SKM-1 (cell line): ENCODE measurements around the gene MAP3K7.

Experiments used
- DNase-seq: peaks from one replicate; lab custom pipeline; 2025; ENCODE audit not compliant: unreplicated experiment; lab: John Stamatoyannopoulos, UW

Gene MAP3K7

GRCh38 chr6:90533615-90534336 lies 53.1 kb downstream of the MAP3K7 start:
- no peak for DNase-seq

DNA sequence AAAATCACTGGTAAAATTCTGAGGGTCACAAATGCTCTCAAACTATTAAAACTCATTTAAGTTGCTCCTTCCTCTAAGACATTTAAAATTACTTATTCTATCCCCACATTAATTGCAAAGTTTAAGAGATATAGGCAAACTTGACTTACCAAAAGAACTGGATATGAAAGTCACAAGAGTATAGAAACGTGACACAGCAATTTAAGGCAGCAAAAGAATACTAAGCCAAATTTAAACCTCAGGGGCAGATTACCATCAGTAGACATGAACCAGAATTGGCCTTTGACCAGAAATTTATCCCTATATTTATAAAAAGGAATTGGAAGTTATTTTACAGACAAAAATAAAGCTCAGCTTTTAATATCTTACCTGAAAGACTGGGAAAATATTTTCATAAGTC lies 56.0 kb downstream of the MAP3K7 start:
- DNase-seq = no peak

- DNase-seq = no peak
These were observed 61.5 kb downstream of the MAP3K7 start for GRCh38 chr6:90525421-90525820.

DNA sequence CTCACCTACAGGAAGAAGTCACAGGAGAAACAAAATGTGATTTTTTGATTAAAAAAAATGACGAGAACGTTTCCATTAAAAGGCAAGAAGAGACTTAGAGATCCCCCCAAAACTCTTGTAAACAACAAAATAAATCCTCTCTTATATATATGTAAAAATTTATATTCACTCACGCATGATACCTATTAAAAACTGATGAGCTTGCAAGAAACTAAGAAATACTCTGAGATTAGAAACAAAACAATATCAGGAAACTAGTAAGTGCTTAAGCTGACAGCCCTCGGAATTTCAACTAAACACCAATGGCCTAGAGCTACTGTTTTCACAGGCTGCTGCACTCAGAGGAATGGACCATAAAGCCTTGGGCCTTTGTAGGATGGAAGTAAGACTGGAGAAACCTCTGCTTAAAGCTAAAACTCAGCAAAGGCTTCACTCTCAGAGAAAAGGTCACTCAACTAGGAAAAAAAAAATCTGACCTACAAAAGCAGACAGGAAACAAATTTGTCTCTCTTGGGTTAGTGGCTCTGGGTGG lies 63.0 kb downstream of the MAP3K7 start:
- no peak for DNase-seq

GRCh38 chr6:90521955-90522354 lies 64.9 kb downstream of the MAP3K7 start:
- DNase-seq = no peak

- DNase-seq = no peak
These were observed 70.7 kb downstream of the MAP3K7 start for GRCh38 chr6:90516074-90516660.

GRCh38 chr6:90514496-90514895 lies 72.4 kb downstream of the MAP3K7 start:
- DNase-seq = no peak

GRCh38 chr6:90508753-90509152 lies 78.1 kb downstream of the MAP3K7 start:
- no peak for DNase-seq

- no peak for DNase-seq
These were observed 83.9 kb downstream of the MAP3K7 start for GRCh38 chr6:90502866-90503407.

- no peak for DNase-seq
These were observed 84.5 kb downstream of the MAP3K7 start for GRCh38 chr6:90502381-90502780.

GRCh38 chr6:90500458-90500857 lies 86.4 kb downstream of the MAP3K7 start:
- DNase-seq = no peak

DNA sequence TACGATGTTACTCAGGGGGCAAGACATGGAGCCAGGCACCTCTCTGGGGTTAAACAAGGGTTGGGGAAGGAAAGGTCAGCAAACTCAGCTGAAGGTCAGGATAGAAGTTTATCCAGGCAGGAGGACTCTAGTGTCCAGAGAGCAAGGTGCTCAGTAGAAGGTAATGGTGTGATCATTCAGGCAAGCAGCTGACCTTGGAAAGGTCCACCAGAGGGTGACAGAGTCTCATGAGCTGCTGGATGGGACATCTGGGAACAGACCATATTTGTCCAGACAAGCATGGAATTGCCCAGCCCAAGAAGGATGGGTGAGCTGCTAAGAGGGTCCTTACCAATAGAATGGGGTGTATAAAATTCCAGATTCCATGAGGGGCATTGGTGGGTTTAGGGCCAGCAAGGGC lies 89.5 kb downstream of the MAP3K7 start:
- DNase-seq = no peak

GRCh38 chr6:90496258-90497016 lies 90.4 kb downstream of the MAP3K7 start:
- no peak for DNase-seq

- no peak for DNase-seq
These were observed 91.6 kb downstream of the MAP3K7 start for GRCh38 chr6:90495216-90495817.

DNA sequence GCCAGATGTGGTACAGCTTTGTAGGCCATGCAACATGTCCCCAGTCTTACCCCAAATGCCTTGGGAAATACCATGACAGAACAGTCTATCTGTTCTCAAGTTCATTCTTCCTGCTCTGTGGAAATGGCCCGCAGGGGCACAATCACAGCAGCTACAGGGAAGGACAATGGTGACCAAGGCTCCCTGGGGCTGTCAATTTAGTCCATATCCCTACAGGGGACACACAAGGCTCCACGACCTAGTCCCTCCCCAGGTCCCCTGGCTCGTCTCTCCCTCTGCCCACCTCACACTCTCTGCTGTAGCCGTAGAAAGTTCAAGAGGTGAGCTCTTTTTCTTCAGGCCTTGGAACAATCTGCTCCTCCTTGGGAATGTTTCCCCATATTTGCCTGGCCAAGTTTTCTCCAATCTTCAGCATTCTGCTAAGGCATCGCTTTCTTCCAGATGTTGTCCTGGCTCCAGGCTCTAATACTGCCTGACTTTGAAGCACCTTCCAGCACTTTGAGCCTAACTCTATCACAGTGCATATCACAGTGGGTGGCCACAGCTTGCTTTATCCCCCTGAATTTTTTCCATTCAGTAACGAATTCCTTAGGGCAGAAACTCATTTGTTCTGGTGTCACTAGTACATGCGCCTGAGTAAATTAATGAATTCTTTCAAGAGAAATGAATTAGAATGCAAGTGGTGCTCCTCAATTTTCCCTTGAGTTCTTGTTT lies 92.6 kb downstream of the MAP3K7 start:
- DNase-seq = no peak

- no peak for DNase-seq
These were observed 93.5 kb downstream of the MAP3K7 start for GRCh38 chr6:90493332-90493731.

GRCh38 chr6:90492798-90493197 lies 94.1 kb downstream of the MAP3K7 start:
- no peak for DNase-seq

DNA sequence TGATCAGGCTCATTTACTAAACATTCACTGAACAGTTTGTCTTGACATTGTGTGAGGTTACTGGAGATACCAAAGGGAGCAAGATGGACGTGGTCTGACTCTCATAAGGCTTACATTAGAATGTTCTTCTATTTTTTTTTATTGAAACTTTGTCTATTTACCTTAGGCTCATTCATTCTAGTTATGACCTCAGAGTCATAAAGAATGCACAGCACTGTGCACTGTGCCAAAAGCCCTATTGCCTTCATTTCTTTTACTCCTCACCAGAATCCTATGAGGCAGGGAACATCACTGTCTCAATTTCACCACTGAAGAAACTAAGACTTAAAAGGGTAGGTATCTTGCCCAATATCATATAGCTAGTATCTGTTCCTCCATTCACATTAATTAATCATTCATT lies 94.5 kb downstream of the MAP3K7 start:
- DNase-seq = no peak

DNA sequence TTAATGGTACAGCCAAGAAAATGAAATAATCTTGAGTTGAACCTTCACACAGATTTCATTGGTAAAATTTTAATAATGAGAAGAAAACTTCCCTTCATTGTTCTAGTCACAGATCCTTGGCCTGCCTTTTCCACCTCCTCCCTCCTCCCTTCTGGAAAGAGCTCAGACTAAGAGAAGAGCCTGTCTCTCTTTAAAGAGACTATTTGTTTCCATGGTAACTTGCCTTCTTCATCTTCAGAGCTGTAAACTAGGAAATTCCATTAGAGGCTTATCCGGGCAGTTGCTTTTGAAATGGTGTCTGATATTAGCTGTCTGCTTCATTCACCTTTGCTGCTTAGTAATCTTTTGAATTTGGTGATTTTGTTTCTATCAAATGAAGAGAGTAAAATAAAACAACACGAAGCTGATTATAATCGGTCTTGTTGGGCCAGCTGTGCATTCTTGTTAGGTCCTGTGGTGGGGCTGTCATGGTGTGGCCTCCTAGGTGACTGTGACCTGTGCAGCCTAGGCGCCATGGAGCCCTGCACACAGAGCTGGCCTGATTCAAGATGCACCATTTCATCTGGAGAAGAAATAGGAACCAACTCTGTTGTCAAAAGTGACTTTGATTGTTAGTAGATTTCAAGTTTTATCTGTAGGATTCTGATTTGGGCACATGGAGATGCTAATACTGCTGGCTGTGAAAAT lies 96.7 kb downstream of the MAP3K7 start:
- no peak for DNase-seq

GRCh38 chr6:90488816-90489215 lies 98.1 kb downstream of the MAP3K7 start:
- DNase-seq = no peak
